H9 (cell line): ENCODE results near the gene ARAP2. TPM values are rescaled to one million over a fixed set of nuclear protein-coding genes. Genes with fewer than 3 reads are reported as not detected.

Source experiments
- DNase-seq: peaks from one replicate; pipeline ENCODE4 v3.0.0-alpha.2; 2017
- H2AFZ ChIP-seq: one replicate; pipeline ENCODE4 v1.6.1; 2013; ENCODE audit warnings: mild to moderate bottlenecking, low read length, control low read depth, moderate library complexity
- H2AK5ac ChIP-seq: 2 replicates; pipeline ENCODE4 v1.6.1; 2013; ENCODE audit warnings: low read length, control low read depth, mixed read lengths; ENCODE audit not compliant: insufficient read length
- H2BK120ac ChIP-seq: one replicate; pipeline ENCODE4 v1.6.1; 2013; ENCODE audit warnings: low read depth, mild to moderate bottlenecking, low read length, control low read depth, inconsistent platforms; ENCODE audit not compliant: poor library complexity, severe bottlenecking
- H2BK12ac ChIP-seq: 2 replicates; pipeline ENCODE4 v1.6.1; 2013; ENCODE audit warnings: low read length, control low read depth, mixed read lengths, low read depth; ENCODE audit not compliant: insufficient read length
- H2BK15ac ChIP-seq: 2 replicates; pipeline ENCODE4 v1.6.1; 2013; ENCODE audit warnings: low read depth, low read length, control low read depth
- H2BK20ac ChIP-seq: one replicate; pipeline ENCODE4 v1.6.1; 2013; ENCODE audit warnings: low read depth, mild to moderate bottlenecking, low read length, control low read depth, inconsistent platforms; ENCODE audit not compliant: poor library complexity, severe bottlenecking
- H2BK5ac ChIP-seq: 2 replicates; pipeline ENCODE4 v1.6.1; 2013; ENCODE audit warnings: low read length, control low read depth, mixed read lengths; ENCODE audit not compliant: insufficient read length
- H3K14ac ChIP-seq: 2 replicates; pipeline ENCODE4 v1.6.1; 2013; ENCODE audit warnings: low read length, control low read depth; ENCODE audit not compliant: insufficient read depth
- H3K18ac ChIP-seq: 2 replicates; pipeline ENCODE4 v1.6.1; 2013; ENCODE audit warnings: low read depth, mild to moderate bottlenecking, mixed read lengths, low read length, control low read depth; ENCODE audit not compliant: insufficient read length
- H3K23ac ChIP-seq: 2 replicates; pipeline ENCODE4 v1.6.1; 2013; ENCODE audit warnings: low read length, control low read depth, mixed read lengths, low read depth; ENCODE audit not compliant: insufficient read length
- H3K23me2 ChIP-seq: 2 replicates; pipeline ENCODE4 v1.6.1; 2013; ENCODE audit warnings: low read depth, mild to moderate bottlenecking, mixed read lengths, low read length, control low read depth; ENCODE audit not compliant: insufficient read length, poor library complexity, severe bottlenecking
- H3K27ac ChIP-seq: 2 replicates; pipeline ENCODE4 v1.5.1; 2013; ENCODE audit warnings: low read length, control low read depth, mixed read lengths, low read depth; ENCODE audit not compliant: insufficient read length
- H3K27me3 ChIP-seq: 2 replicates; pipeline ENCODE4 v1.6.1; 2013; ENCODE audit warnings: low read length, control low read depth, inconsistent platforms; ENCODE audit not compliant: insufficient read depth
- H3K4ac ChIP-seq: 2 replicates; pipeline ENCODE4 v1.6.1; 2013; ENCODE audit warnings: low read depth, mild to moderate bottlenecking, control low read depth, inconsistent platforms, low read length, moderate library complexity
- H3K4me1 ChIP-seq: 2 replicates; pipeline ENCODE4 v1.6.1; 2013; ENCODE audit warnings: low read length, control low read depth, inconsistent platforms; ENCODE audit not compliant: insufficient read depth
- H3K4me2 ChIP-seq: 2 replicates; pipeline ENCODE4 v1.6.1; 2013; ENCODE audit warnings: low read length, control low read depth, mixed read lengths; ENCODE audit not compliant: insufficient read length, insufficient read depth
- H3K56ac ChIP-seq: 2 replicates; pipeline ENCODE4 v1.6.1; 2013; ENCODE audit warnings: low read depth, mild to moderate bottlenecking, mixed read lengths, low read length, control low read depth; ENCODE audit not compliant: insufficient read length
- H3K79me1 ChIP-seq: 2 replicates; pipeline ENCODE4 v1.6.1; 2013; ENCODE audit warnings: low read depth, mild to moderate bottlenecking, moderate library complexity, low read length, control low read depth, inconsistent platforms; ENCODE audit not compliant: insufficient read depth, poor library complexity, severe bottlenecking
- H3K79me2 ChIP-seq: 2 replicates; pipeline ENCODE4 v1.6.1; 2013; ENCODE audit warnings: low read length, control low read depth, inconsistent platforms; ENCODE audit not compliant: insufficient read depth
- H3K9ac ChIP-seq: 2 replicates; pipeline ENCODE4 v1.6.1; 2013; ENCODE audit warnings: low read length, control low read depth, mixed read lengths; ENCODE audit not compliant: insufficient read length; ENCODE audit errors: extremely low read depth
- H3K9me3 ChIP-seq: one replicate; pipeline ENCODE4 v1.6.1; 2013; ENCODE audit warnings: low read depth, low read length, inconsistent platforms; ENCODE audit not compliant: control insufficient read depth
- H3T11ph ChIP-seq: one replicate; pipeline ENCODE4 v1.6.1; 2013; ENCODE audit warnings: mild to moderate bottlenecking, low read length, control low read depth, inconsistent platforms
- H4K20me1 ChIP-seq: one replicate; pipeline ENCODE4 v1.6.1; 2013; ENCODE audit not compliant: control insufficient read depth, insufficient read length, insufficient read depth
- H4K5ac ChIP-seq: 2 replicates; pipeline ENCODE4 v1.6.1; 2013; ENCODE audit warnings: low read depth, mild to moderate bottlenecking, mixed read lengths, low read length, control low read depth; ENCODE audit not compliant: insufficient read length
- H4K8ac ChIP-seq: replicated peaks from 2 replicates; pipeline ENCODE4 v1.6.1; 2013; ENCODE audit warnings: low read length, control low read depth, mixed read lengths, low read depth; ENCODE audit not compliant: insufficient read length
- H4K91ac ChIP-seq: 2 replicates; pipeline ENCODE4 v1.6.1; 2013; ENCODE audit warnings: low read depth, mild to moderate bottlenecking, moderate library complexity, mixed read lengths, low read length, control low read depth; ENCODE audit not compliant: insufficient read length
- H3K27ac Mint-ChIP-seq, 3 experiments: 2 replicates in 2 of 3; 3 replicates in 1 of 3; pipeline ENCODE4 v1.8.0; 2020 to 2021; ENCODE audit warnings: mixed read lengths in 3 of 3, mild to moderate bottlenecking in 1 of 3, moderate library complexity in 1 of 3
- H3K27me3 Mint-ChIP-seq: 2 replicates; pipeline ENCODE4 v1.8.0; 2021; ENCODE audit warnings: low read depth, mild to moderate bottlenecking, moderate library complexity, mixed read lengths
- H3K36me3 Mint-ChIP-seq, 3 experiments: 2 replicates in 2 of 3; 3 replicates in 1 of 3; pipeline ENCODE4 v1.8.0; 2020 to 2021; ENCODE audit warnings: low read depth in 3 of 3, mixed read lengths in 3 of 3; ENCODE audit not compliant: insufficient read depth in 1 of 3
- H3K4me1 Mint-ChIP-seq, 2 experiments: 2 replicates each; pipeline ENCODE4 v1.8.0; 2020; ENCODE audit warnings: mixed read lengths in 2 of 2
- H3K4me3 Mint-ChIP-seq, 2 experiments: 2 replicates in 1 of 2; 3 replicates in 1 of 2; pipeline ENCODE4 v1.8.0; 2020 to 2021; ENCODE audit warnings: mild to moderate bottlenecking in 2 of 2, mixed read lengths in 2 of 2, moderate library complexity in 1 of 2
- H3K9me3 Mint-ChIP-seq, 2 experiments: 2 replicates in 1 of 2; 3 replicates in 1 of 2; pipeline ENCODE4 v1.8.0; 2020; ENCODE audit warnings: mild to moderate bottlenecking in 2 of 2, mixed read lengths in 2 of 2, moderate library complexity in 1 of 2
- WGBS: extraction: QIAGEN DNeasy Blood & Tissue Kit; methylation state at CpG from one replicate; pipeline ENCODE4 v1.1.7; 2013; ENCODE audit warnings: missing lambda C conversion rate, low lambda C conversion rate, mixed read lengths; ENCODE audit not compliant: insufficient read length; ENCODE audit errors: extremely low coverage; 5-methylcytosine and 5-hydroxymethylcytosine counted together
- total RNA-seq: library from RNA; stranded (reverse); gene quantifications from 2 replicates; pipeline ENCODE4 v1.2.1, GENCODE V29; 2021
- TF ChIP-seq, protein P1 (sequence below): fragments of 200-600 bp; sonication (generic); conservative IDR thresholded peaks from 3 replicates; pipeline ENCODE4 v1.8.0; 2021; ENCODE audit warnings: antibody characterized with exemption, mild to moderate bottlenecking

Gene ARAP2
- total RNA-seq, 1 experiment from 2014 or later: 6.3 TPM

GRCh38 chr4:36038491-36038890 lies 205.8 kb downstream of the ARAP2 start:
- H3K9ac ChIP-seq: no peak overlapping the region
- Mint-ChIP-seq H3K27me3 (no peaks in the 10 kb centered on the region; the same call in 1 of the 2 replicates), H3K4me3 (no peak overlapping the region), H3K27ac (no peak overlapping the region), H3K36me3 (no peaks in the 10 kb centered on the region; a peak in 1 of 7 replicates), H3K9me3 (no peaks in the 10 kb centered on the region), H3K4me1 (no peaks in the 10 kb centered on the region; a peak in 1 of 4 replicates)
- H2AFZ ChIP-seq: no peak overlapping the region
- no peak overlapping the region for H3K56ac ChIP-seq
- H3K23me2 ChIP-seq: no peaks in the 10 kb centered on the region
- no peak overlapping the region for H3K4me2 ChIP-seq
- H2BK120ac ChIP-seq: no peak overlapping the region
- no peak overlapping the region for H2BK15ac ChIP-seq
- no peak overlapping the region for H2BK5ac ChIP-seq
- H4K8ac ChIP-seq: no peak overlapping the region
- no peak overlapping the region for H3K14ac ChIP-seq
- no peak overlapping the region for H4K5ac ChIP-seq
- no peak overlapping the region for H3K4ac ChIP-seq
- no peak overlapping the region for H2BK20ac ChIP-seq
- no peak overlapping the region for H2AK5ac ChIP-seq
- no peak overlapping the region for H4K91ac ChIP-seq
- no peaks in the 10 kb centered on the region for H3K79me1 ChIP-seq
- H3K79me2 ChIP-seq: no peaks in the 10 kb centered on the region
- H3T11ph ChIP-seq: no peak overlapping the region
- H3K23ac ChIP-seq: no peak overlapping the region
- no peaks in the 10 kb centered on the region for H4K20me1 ChIP-seq
- no peak for DNase-seq
- no CpG with 5 or more reads among the region's 1 CpG for WGBS
- no peak overlapping the region for H3K18ac ChIP-seq
- H2BK12ac ChIP-seq: no peak overlapping the region
- no peak overlapping the region for H3K27ac ChIP-seq
- no peaks in the 10 kb centered on the region for H3K9me3 ChIP-seq
- no peaks in the 10 kb centered on the region for H3K27me3 ChIP-seq
- no peaks in the 10 kb centered on the region for H3K4me1 ChIP-seq
- TF ChIP-seq, protein P1, sequence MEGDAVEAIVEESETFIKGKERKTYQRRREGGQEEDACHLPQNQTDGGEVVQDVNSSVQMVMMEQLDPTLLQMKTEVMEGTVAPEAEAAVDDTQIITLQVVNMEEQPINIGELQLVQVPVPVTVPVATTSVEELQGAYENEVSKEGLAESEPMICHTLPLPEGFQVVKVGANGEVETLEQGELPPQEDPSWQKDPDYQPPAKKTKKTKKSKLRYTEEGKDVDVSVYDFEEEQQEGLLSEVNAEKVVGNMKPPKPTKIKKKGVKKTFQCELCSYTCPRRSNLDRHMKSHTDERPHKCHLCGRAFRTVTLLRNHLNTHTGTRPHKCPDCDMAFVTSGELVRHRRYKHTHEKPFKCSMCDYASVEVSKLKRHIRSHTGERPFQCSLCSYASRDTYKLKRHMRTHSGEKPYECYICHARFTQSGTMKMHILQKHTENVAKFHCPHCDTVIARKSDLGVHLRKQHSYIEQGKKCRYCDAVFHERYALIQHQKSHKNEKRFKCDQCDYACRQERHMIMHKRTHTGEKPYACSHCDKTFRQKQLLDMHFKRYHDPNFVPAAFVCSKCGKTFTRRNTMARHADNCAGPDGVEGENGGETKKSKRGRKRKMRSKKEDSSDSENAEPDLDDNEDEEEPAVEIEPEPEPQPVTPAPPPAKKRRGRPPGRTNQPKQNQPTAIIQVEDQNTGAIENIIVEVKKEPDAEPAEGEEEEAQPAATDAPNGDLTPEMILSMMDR: no peak
